NCI-H2171 (cell line): ENCODE measurements around the gene DDAH1.

ENCODE experiments used
- DNase-seq: peaks from one replicate; lab custom pipeline; 2025; lab: John Stamatoyannopoulos, UW

DDAH1 gene

DNA sequence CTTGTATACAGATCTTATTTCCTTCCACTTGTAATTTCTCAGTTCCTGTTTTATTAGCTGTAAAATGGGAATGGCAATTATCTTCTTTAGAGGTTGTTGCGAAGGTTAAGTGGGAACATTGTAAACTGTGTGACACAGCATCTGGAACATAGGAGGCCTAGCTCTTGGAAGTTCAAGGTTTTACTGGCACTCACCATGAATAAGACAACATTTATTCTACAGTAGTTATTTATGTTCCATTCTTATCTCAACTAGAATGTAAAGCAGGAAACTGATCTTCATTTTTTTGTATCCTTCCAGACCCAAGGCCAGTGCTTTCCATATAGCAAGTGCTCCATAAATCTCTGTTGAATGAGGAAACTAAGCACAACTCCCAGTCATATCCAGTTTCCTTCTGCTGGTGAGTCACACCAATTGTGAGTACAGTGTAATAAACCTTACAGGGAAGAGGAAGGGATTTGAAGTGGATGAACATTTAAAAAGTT lies 189.9 kb downstream of the DDAH1 start:
- no peak for DNase-seq

DNA sequence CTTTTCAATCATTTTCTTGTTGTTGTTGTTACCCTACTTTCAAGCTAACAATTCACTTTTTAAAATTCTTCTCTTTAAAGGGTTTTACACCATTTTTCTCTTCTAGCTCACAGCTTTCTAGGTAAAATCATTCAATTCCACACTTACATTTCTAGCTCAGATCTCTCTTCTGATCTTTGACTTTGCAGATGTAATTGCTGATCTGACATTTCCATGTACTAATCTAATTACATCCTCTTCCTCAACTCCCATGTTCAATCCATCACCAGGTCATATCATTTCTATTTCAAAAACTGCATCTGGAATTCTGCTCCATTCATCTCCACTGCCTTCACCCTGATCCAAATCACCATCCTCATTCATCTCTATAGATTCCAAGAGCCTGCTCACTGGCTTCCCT lies 191.6 kb downstream of the DDAH1 start:
- no peak for DNase-seq

DNA sequence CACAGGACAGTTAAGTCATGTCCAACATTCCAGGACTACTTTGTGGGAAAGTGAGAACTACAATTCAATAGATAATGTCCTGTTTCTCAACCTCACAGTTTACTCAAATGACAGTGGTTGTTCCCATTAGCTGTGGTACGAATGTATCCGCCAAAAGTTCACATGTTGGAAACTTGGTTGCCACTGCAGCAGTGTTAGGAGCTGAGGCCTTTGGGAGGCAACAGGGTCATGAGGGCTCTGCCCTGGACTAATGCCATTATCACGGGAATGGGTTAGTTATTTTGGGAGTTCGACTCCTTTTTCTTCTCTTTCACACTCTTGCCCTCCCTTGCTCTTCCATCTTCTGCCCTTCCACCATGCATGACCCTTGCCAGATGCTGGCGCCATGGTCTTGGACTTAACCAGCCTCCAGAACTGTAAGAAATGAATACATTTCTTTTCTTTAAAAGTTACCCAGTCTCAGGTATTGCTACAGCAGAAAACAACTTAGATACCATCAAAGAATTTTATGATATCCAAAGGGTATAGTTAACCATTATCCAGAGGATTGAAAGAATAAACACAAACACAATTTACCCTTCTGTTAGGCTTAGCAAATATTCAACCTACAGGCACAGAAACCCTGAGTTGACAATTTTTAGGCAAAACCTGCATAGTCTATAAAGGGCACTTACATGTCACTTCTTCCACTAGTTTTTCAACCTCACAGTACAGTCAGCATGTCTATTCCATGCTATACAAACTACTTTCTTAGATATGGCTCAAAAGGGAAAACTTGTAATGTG lies 196.0 kb downstream of the DDAH1 start:
- no peak for DNase-seq
